GM18951 (cell line): ENCODE data around the gene MROH2B.

Experiments used
- POLR2A ChIP-seq: IDR thresholded peaks from 4 replicates; pipeline ENCODE4 v1.6.1; 2011; ENCODE audit warnings: mild to moderate bottlenecking; ENCODE audit not compliant: insufficient read length, insufficient read depth; ENCODE audit errors: extremely low read depth
- in situ Hi-C: fragments of 300-500 bp; cut with MboI; formaldehyde crosslinking; loops from one replicate; pipeline ENCODE4 v1.12.0; 2022; ENCODE audit warnings: low sequenced_read_pairs, mixed read lengths, inconsistent platforms; ENCODE audit not compliant: unreplicated experiment

MROH2B gene

GRCh38 chr5:40976041-40976440, 95.1 kb downstream of the MROH2B start:
- in situ Hi-C loops, result no loop called here
- TF ChIP-seq POLR2A, result no peak

- no peak for TF ChIP-seq POLR2A
- in situ Hi-C loops, result no loop called here
Observed at GRCh38 chr5:40973364-40974004, 97.7 kb downstream of the MROH2B start.

DNA sequence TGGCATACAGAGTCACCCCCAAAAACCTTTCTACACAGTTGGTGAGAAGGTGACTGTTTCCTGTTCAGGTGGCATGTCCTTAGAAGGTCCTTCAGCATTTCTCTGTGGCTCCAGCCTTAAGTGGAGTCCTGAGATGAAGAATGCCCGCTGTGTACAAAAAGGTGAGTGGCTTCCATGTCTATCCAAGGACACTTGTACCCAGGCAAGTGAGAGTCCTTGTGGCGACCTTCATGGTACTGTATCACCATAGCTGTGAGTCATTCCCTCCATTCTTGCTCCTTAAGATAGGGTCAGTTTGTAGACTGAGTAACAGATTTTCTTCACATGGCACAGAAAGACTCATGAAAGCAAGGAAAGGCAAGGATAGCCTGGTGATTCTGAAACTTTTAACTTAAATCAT, 98.7 kb downstream of the MROH2B start:
- TF ChIP-seq POLR2A, result no peak
- in situ Hi-C loops, result no loop called here

- no peak for TF ChIP-seq POLR2A
- in situ Hi-C loops, result no loop called here
Observed at GRCh38 chr5:40962207-40962955, 108.8 kb downstream of the MROH2B start.

- no peak for TF ChIP-seq POLR2A
- in situ Hi-C loops, result no loop called here
Observed at GRCh38 chr5:40960037-40960436, 111.1 kb downstream of the MROH2B start.

DNA sequence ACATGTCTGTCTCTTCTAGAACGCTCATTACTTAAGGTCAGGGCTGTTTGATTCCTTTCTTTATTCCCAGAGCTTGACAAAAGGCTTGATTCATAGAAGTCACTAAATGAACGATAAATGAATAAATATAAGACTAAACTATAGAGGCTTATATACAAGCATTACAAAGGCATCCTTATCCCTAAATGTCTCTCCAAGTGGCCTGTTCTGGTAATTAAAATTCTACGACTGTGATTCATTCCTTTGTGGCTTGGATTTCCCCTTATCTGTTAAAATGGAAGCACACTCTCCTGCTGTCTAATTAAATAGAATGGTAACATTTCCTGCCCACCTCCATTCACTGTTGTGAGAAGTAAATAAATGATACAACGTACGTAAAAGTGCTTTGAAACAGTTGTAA, 112.3 kb downstream of the MROH2B start:
- no peak for TF ChIP-seq POLR2A
- in situ Hi-C loops, result no loop called here

DNA sequence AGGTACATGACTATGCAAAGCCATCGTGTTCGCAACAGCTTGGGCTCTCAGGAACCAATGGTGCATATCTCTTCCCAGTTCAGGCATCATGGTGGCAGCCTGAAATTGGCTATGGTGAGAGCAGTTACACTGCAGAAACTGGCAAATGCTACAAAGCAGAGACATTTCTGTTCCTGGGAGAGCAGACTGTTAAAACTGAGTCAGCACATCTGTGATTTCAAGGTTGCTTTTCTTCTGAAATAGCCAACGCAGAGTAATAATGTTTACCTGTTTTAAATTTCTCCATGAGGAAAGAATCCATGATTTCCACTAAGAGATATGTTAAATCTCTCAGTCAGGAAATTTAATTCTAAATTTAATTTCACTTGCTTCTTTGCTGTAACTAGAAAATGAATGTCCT, 114.1 kb downstream of the MROH2B start:
- in situ Hi-C loops, result no loop called here
- TF ChIP-seq POLR2A, result no peak

- no peak for TF ChIP-seq POLR2A
- in situ Hi-C loops, result no loop called here
Observed at GRCh38 chr5:40955313-40955712, 115.8 kb downstream of the MROH2B start.
